T-helper 17 cell (primary cell): Measurements from ENCODE around the gene PCDHGA3. TPM values are rescaled to one million over a fixed set of nuclear protein-coding genes. Genes with fewer than 3 reads are reported as not detected.
"Not testable (repeated sequence)": the region's sequence is repeated elsewhere in the genome, so short reads cannot be mapped to it uniquely, and the experiment has no call there.

Experiments used
- ATAC-seq: fragments of 150-1000 bp; cut with Tn5 transposase; 2 replicates; pipeline ENCODE4 v1.10.0; 2021; ENCODE audit warnings: mild to moderate bottlenecking, moderate library complexity
- DNase-seq, 3 donors: peaks; one replicate each; pipeline versions ENCODE4 v3.0.0 to v3.0.0-alpha.2; 2020 to 2021
- H3K9me3 ChIP-seq: one replicate; pipeline ENCODE4 v1.7.0; 2013; ENCODE audit warnings: low read length, mild to moderate bottlenecking; ENCODE audit not compliant: control insufficient read depth, poor library complexity, severe bottlenecking
- H3K27ac Mint-ChIP-seq: one replicate; pipeline ENCODE4 v1.8.0; 2022; ENCODE audit warnings: mild to moderate bottlenecking, moderate library complexity, mixed read lengths
- H3K27me3 Mint-ChIP-seq: one replicate; pipeline ENCODE4 v1.8.0; 2022; ENCODE audit warnings: mixed read lengths
- H3K36me3 Mint-ChIP-seq: one replicate; pipeline ENCODE4 v1.8.0; 2022; ENCODE audit warnings: low read depth, mixed read lengths
- H3K4me1 Mint-ChIP-seq: one replicate; pipeline ENCODE4 v1.8.0; 2022; ENCODE audit warnings: mild to moderate bottlenecking, mixed read lengths
- H3K4me3 Mint-ChIP-seq: one replicate; pipeline ENCODE4 v1.8.0; 2022; ENCODE audit warnings: mild to moderate bottlenecking, moderate library complexity, mixed read lengths
- total RNA-seq, 4 donors: library from RNA in 2 of 4; stranded (reverse) in 2 of 4; gene quantifications; one replicate each; pipeline ENCODE4 v1.2.3 and lab custom pipeline; 2022 to 2026

PCDHGA3 gene
- total RNA-seq, 2 donors from 2014 or later = 0.22 TPM; not detected in 1

- no peaks in the 10 kb centered on the region for H3K4me1 Mint-ChIP-seq
- ATAC-seq (peak; percentile 53), DNase-seq (no peak)
- H3K4me3 Mint-ChIP-seq = no peak within 1 kb of the TSS
- H3K36me3 Mint-ChIP-seq = peaks cover 2% of the 10 kb centered on the region
- peaks cover 18% of the 10 kb centered on the region for H3K9me3 ChIP-seq
- peaks cover 29% of the 10 kb centered on the region for H3K27me3 Mint-ChIP-seq
- H3K27ac Mint-ChIP-seq = no peak within 1 kb of the TSS
Observed at GRCh38 chr5:141330299-141331080, 13.1 kb upstream of the PCDHGA3 start, which contains the start of gene PCDHGA1. PCDHGA1 (plus strand) TSS chr5:141330514.

- peaks cover 24% of the 10 kb centered on the region for H3K27me3 Mint-ChIP-seq
- ATAC-seq, H3K4me1 Mint-ChIP-seq, H3K27ac Mint-ChIP-seq, DNase-seq, H3K4me3 Mint-ChIP-seq, H3K36me3 Mint-ChIP-seq: not testable (repeated sequence)
- peaks cover 20% of the 10 kb centered on the region for H3K9me3 ChIP-seq
Observed at GRCh38 chr5:141332571-141332970, 11.1 kb upstream of the PCDHGA3 start.

- Mint-ChIP-seq H3K4me3 (no peak within 1 kb of the TSS), H3K4me1 (no peaks in the 10 kb centered on the region), H3K36me3 (peaks cover 3% of the 10 kb centered on the region), H3K27me3 (peaks cover 12% of the 10 kb centered on the region), H3K27ac (no peak within 1 kb of the TSS)
- H3K9me3 ChIP-seq = peaks cover 22% of the 10 kb centered on the region
- DNase-seq = no peak
- no peak for ATAC-seq
Observed at GRCh38 chr5:141338538-141339306, 4.9 kb upstream of the PCDHGA3 start, which contains the start of gene PCDHGA2. PCDHGA2 (plus strand) TSS chr5:141338760.

DNA sequence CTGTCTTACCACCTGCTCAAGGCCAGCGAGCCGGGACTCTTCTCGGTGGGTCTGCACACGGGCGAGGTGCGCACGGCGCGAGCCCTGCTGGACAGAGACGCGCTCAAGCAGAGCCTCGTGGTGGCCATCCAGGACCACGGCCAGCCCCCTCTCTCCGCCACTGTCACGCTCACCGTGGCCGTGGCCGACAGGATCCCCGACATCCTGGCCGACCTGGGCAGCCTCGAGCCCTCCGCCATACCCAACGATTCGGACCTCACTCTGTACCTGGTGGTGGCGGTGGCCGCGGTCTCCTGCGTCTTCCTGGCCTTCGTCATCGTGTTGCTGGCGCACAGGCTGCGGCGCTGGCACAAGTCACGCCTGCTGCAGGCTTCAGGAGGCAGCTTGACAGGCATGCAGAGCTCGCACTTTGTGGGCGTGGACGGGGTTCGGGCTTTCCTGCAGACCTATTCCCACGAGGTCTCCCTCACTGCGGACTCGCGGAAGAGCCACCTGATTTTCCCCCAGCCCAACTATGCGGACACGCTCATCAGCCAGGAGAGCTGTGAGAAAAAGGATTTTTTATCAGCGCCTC, 2.8 kb upstream of the PCDHGA3 start:
- peaks cover 11% of the 10 kb centered on the region for H3K27me3 Mint-ChIP-seq
- H3K36me3 Mint-ChIP-seq, H3K27ac Mint-ChIP-seq, H3K4me3 Mint-ChIP-seq, H3K4me1 Mint-ChIP-seq, ATAC-seq, DNase-seq: not testable (repeated sequence)
- H3K9me3 ChIP-seq = peaks cover 28% of the 10 kb centered on the region

DNA sequence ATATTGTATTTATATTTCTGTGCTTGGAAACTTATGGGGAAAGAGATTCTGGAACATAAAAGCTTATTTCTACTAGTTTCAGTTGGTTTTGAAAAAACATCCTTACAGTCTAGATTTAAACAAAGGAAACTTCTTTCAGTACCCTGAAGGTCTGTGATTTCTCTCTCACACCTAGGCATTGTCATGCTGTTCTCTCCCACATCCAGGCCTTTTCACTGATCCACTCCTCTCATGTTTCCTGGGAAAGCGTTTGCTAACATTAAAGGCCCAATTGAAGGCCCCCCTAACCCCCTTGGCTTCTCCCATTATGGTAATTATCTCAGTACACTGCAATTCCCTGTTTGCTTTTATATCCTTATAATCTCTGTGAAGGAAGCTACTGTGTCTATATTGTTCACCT, 856 bp upstream of the PCDHGA3 start:
- ATAC-seq (no peak), DNase-seq (no peak)
- no peak overlapping the region for H3K27ac Mint-ChIP-seq
- peaks cover 25% of the 10 kb centered on the region for H3K9me3 ChIP-seq
- H3K27me3 Mint-ChIP-seq = peaks cover 11% of the 10 kb centered on the region
- H3K4me3 Mint-ChIP-seq = no peak overlapping the region
- peaks cover 2% of the 10 kb centered on the region for H3K36me3 Mint-ChIP-seq
- H3K4me1 Mint-ChIP-seq = no peaks in the 10 kb centered on the region

GRCh38 chr5:141343953-141344463, 379 bp downstream of the PCDHGA3 start:
- no peak for ATAC-seq
- H3K9me3 ChIP-seq = peaks cover 19% of the 10 kb centered on the region
- no peaks in the 10 kb centered on the region for H3K4me1 Mint-ChIP-seq
- DNase-seq = no peak
- H3K27me3 Mint-ChIP-seq = peaks cover 4% of the 10 kb centered on the region
- peaks cover 2% of the 10 kb centered on the region for H3K36me3 Mint-ChIP-seq
- H3K27ac Mint-ChIP-seq = no peak overlapping the region
- H3K4me3 Mint-ChIP-seq = peak overlapping the region; percentile 58

- Mint-ChIP-seq H3K27ac (no peak overlapping the region), H3K4me3 (no peak overlapping the region), H3K36me3 (peaks cover 2% of the 10 kb centered on the region), H3K4me1 (no peaks in the 10 kb centered on the region), H3K27me3 (peaks cover 10% of the 10 kb centered on the region)
- ATAC-seq = no peak
- peaks cover 9% of the 10 kb centered on the region for H3K9me3 ChIP-seq
- no peak for DNase-seq
Observed at GRCh38 chr5:141345327-141345726, 1.7 kb downstream of the PCDHGA3 start.

- ATAC-seq, DNase-seq, H3K4me1 Mint-ChIP-seq, H3K4me3 Mint-ChIP-seq, H3K27ac Mint-ChIP-seq, H3K36me3 Mint-ChIP-seq: not testable (repeated sequence)
- peaks cover 10% of the 10 kb centered on the region for H3K27me3 Mint-ChIP-seq
- H3K9me3 ChIP-seq = peaks cover 13% of the 10 kb centered on the region
Observed at GRCh38 chr5:141346017-141346416, 2.4 kb downstream of the PCDHGA3 start.

GRCh38 chr5:141349917-141350619, 6.4 kb downstream of the PCDHGA3 start, which contains the start of gene PCDHGB1:
PCDHGB1 (plus strand) TSS chr5:141350099; CDS start chr5:141350261, 162 bp downstream.
- H3K9me3 ChIP-seq = peaks cover 7% of the 10 kb centered on the region
- ATAC-seq (no peak), DNase-seq (no peak)
- Mint-ChIP-seq H3K4me1 (no peaks in the 10 kb centered on the region), H3K27ac (no peak within 1 kb of the TSS), H3K27me3 (peaks cover 27% of the 10 kb centered on the region), H3K4me3 (no peak within 1 kb of the TSS), H3K36me3 (no peaks in the 10 kb centered on the region)

DNA sequence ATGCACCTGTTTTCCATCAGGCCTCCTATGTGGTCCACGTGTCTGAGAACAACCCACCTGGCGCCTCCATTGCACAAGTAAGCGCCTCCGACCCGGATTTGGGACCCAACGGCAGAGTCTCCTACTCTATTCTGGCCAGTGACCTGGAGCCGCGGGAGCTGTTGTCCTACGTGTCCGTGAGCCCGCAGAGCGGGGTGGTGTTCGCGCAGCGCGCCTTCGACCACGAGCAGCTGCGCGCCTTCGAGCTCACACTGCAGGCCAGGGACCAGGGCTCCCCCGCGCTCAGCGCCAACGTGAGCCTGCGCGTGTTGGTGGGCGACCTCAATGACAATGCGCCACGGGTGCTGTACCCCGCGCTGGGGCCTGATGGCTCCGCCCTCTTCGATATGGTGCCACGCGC, 8.0 kb downstream of the PCDHGA3 start:
- H3K27ac Mint-ChIP-seq = no peak overlapping the region
- ATAC-seq (no peak), DNase-seq (no peak)
- no peak overlapping the region for H3K4me3 Mint-ChIP-seq
- H3K4me1 Mint-ChIP-seq = no peaks in the 10 kb centered on the region
- H3K27me3 Mint-ChIP-seq = peaks cover 36% of the 10 kb centered on the region
- H3K9me3 ChIP-seq = peaks cover 4% of the 10 kb centered on the region
- no peaks in the 10 kb centered on the region for H3K36me3 Mint-ChIP-seq

- Mint-ChIP-seq H3K27me3 (peaks cover 40% of the 10 kb centered on the region), H3K4me3 (peak within 1 kb of the TSS; percentile 7)
Observed at GRCh38 chr5:141354900-141355469, 11.4 kb downstream of the PCDHGA3 start, which contains the start of gene PCDHGA4. PCDHGA4 (plus strand) TSS chr5:141355021; CDS start chr5:141355108, 87 bp downstream.

GRCh38 chr5:141355641-141356040, 12.0 kb downstream of the PCDHGA3 start:
- Mint-ChIP-seq H3K27me3 (peaks cover 39% of the 10 kb centered on the region), H3K4me1 (no peaks in the 10 kb centered on the region), H3K27ac (no peak overlapping the region), H3K4me3 (peak overlapping the region; percentile 7), H3K36me3 (peaks cover 2% of the 10 kb centered on the region)
- peaks cover 3% of the 10 kb centered on the region for H3K9me3 ChIP-seq
- DNase-seq = no peak
- no peak for ATAC-seq

More at GRCh38 chr5:141354900-141355469, 11.4 kb downstream of the PCDHGA3 start, which contains the start of gene PCDHGA4:
- no peak within 1 kb of the TSS for H3K27ac Mint-ChIP-seq
- peaks cover 4% of the 10 kb centered on the region for H3K9me3 ChIP-seq
- DNase-seq (no peak), ATAC-seq (no peak)
- H3K4me1 Mint-ChIP-seq = no peaks in the 10 kb centered on the region
- H3K36me3 Mint-ChIP-seq = peaks cover 2% of the 10 kb centered on the region
